GM20000 (cell line): ENCODE data around the gene CYTH1.

Source experiments
- DNase-seq: peaks from one replicate; pipeline ENCODE4 v3.0.0; 2012; ENCODE audit warnings: low spot score
- TF ChIP-seq, protein P1 (sequence below): IDR thresholded peaks from 2 replicates; pipeline ENCODE4 v1.5.1; 2012; ENCODE audit warnings: mild to moderate bottlenecking, control low read depth; ENCODE audit errors: extremely low read depth, missing control alignments

Gene CYTH1

DNA sequence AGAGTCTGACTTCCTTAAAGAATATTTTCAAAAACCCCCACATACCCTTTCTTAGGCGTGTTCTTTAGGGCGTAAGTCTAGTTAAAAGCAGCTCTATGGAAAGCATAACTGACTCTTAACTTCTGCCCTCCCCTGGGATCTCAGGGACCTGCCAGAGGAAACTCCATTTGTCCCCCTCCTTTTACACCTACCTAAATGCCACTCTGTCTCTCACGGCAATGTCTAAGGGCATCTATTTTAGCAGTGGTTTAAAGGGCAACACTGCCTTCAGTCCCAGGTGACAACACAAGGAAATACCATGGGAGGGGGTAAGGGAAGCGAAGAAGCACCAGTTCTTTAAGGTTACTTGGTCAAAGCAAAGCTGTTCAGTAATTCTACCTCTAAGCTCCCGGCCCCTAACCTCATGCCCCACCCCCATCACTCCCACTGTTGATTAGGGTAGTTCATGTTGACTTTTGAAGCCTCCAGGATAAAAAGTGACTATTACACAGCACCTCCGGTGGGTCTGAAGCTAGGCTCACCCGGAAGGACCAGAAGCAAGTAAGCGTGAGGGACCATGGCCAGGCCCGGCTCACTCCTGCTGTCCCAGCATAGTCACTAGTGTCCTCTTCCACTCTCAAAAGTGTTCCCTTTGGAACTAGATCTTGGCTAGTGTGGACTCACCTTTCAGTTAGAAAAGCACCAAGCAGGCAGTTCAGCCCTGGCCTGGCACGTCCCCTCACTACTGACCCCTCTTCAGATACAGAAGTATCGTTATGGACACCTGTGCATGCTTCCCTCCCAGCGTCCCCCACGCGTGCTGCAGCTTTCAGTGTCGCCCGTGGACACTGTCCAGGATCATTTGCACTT is 47.1 kb downstream of the CYTH1 start:
- no peak for DNase-seq

DNA sequence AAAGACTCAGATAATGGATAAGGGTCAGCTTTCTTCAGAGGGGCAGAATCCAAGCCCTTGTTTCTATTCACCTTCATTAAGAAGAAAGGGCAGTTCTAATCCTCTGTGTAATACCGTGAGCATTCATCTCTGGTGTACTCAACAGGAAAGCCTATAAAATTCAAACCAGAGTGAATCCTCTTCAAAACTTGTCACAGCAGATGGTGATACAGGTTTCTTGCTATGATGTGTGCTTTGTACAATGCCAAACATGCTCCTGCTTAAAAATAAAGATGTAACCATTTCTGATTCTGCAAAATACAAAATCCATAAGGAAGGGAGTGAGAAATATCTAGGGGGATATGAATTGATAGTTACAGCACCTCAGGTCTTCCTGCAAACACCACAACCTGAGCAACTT is 49.7 kb downstream of the CYTH1 start:
- DNase-seq: no peak
- TF ChIP-seq, protein P1, sequence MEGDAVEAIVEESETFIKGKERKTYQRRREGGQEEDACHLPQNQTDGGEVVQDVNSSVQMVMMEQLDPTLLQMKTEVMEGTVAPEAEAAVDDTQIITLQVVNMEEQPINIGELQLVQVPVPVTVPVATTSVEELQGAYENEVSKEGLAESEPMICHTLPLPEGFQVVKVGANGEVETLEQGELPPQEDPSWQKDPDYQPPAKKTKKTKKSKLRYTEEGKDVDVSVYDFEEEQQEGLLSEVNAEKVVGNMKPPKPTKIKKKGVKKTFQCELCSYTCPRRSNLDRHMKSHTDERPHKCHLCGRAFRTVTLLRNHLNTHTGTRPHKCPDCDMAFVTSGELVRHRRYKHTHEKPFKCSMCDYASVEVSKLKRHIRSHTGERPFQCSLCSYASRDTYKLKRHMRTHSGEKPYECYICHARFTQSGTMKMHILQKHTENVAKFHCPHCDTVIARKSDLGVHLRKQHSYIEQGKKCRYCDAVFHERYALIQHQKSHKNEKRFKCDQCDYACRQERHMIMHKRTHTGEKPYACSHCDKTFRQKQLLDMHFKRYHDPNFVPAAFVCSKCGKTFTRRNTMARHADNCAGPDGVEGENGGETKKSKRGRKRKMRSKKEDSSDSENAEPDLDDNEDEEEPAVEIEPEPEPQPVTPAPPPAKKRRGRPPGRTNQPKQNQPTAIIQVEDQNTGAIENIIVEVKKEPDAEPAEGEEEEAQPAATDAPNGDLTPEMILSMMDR: no peak

More for the DNA sequence above, 47.1 kb downstream of the CYTH1 start:
- TF ChIP-seq, protein P1: no peak

DNA sequence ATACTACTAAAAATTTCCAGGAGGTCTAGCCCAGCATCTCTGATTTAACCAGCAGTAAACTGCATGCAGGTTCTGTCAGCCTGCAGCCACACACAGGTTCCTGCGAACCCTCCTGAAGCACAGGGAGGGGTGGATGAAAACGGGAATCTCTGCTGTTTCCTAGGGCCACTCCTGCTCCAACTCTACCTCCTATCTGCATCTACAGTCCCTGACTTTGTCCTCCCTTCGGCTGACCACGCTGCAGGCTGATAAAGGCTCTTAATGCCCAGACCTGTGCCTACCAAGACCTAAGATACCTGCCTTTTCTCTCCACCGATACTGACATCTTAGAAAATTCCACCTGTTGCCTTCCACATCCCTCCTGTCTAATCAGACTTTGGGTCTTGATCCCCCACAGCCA is 50.2 kb downstream of the CYTH1 start:
- TF ChIP-seq, protein P1: no peak
- no peak for DNase-seq

DNA sequence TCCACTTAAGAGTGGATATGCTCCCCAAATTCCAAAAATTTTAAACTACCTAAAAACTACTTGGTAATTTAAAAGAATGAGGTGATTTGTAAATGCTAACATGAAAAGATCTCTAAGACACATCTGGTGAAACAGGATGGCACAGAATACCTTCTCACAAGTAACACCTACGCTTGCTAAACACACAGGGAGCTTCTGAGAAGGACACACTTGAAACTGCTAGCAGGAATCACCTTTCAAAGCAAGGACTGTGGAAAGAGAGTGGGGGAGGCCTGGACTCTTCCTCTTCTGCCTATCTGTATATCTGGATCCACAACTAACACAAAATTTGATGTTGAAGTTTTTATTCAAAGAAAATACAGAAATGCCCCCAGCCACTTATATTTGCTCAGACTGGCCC is 52.4 kb downstream of the CYTH1 start:
- TF ChIP-seq, protein P1: no peak

DNA sequence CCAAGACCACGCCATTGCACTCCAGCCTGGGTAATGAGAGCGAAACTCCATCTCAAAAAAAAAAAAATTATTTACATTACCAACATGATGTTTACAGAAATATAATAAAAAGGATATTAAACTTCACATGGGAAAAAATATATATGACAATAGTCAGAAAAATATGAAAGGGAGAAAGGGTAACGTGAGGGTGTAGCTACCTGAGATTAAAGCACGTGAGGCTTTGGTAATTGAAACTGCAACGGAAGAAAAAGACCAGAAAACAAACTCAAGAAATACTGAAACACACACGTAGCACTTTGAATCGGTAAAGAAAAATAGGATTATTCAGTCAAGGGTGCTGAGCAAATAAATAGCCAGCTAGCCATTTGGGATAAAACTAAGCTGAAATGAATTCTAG is 53.6 kb downstream of the CYTH1 start:
- TF ChIP-seq, protein P1: no peak
- DNase-seq: no peak

More for the DNA sequence above, 52.4 kb downstream of the CYTH1 start:
- DNase-seq: no peak

DNA sequence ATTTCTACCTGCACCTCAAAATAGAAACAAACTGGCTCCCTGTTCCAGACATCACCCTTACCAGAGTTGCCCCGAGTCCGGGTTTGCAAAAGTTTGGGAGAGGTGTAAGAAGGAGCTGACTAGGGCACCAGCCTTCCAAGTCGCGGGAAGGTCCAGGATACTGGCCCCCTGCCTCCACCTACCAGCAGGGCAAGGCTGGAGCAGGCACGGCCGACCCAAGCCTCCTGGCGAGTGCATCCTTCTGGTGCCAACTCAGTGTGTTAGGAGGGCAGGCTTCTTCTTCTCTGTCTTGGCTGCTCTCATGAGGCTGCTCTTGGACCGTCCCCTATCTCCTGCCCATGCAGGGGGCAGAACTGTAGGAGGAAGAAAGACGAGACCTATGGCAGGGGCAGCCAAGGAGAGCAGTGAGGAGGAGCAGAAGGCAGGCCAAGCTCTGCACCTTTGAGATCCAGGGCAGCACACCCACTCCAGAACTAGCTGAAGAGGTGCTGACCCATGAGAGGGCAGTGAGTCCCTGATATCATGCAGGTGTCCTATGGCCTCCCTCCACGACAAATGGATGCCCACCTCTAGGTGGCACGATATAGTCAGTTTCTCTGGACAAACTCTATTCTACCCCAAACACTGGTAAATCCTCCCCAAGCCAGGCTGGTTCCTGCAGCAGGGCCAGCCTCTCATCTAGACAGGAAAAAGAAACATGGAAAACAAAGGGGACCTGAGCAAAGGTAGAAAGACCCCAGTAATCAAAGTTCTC is 54.4 kb downstream of the CYTH1 start:
- DNase-seq: no peak
- TF ChIP-seq, protein P1: no peak

DNA sequence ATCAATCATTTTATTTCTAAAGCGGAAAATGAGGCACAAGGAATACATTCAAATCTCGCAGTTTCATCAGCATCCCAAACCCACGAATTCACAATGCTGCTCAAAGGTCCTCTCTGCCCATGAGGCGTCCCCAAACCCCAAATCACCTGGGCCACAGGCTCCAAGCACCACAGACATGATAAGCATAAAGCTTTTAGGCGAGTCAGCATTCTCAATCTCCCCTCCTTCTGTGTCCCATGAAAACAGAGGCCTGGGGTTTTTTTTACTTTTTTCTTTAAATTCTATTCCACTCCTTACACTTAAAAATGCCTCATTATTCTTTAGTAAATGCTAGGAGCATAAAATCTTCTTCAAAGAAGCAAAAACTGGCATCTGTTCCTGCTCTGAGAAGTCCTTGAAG is 55.0 kb downstream of the CYTH1 start:
- TF ChIP-seq, protein P1: no peak
- no peak for DNase-seq
